Activated B cell treated with CpG ODN at 0.5 μM for 24 hours (primary cell): Measurements from ENCODE around the gene PDLIM5. TPM values are rescaled to one million over a fixed set of nuclear protein-coding genes. Genes with fewer than 3 reads are reported as not detected.

Experiments used
- ATAC-seq: fragments of 200-7000 bp; cut with Tn5 transposase; one replicate; pipeline ENCODE4 v1.10.0; 2021; ENCODE audit warnings: low read depth, mild to moderate bottlenecking, moderate library complexity
- CTCF ChIA-PET: fragments of 350-600 bp; sonication (Branson Sonifier 250); formaldehyde crosslinking; loops from one replicate; lab custom pipeline; 2021; ENCODE audit warnings: antibody characterized with exemption; lab: Charles Lee
- POLR2A ChIA-PET: fragments of 350-600 bp; sonication (Branson Sonifier 250); formaldehyde crosslinking; loops from one replicate; lab custom pipeline; 2021; ENCODE audit warnings: antibody characterized with exemption; lab: Charles Lee
- DNase-seq: peaks from one replicate; pipeline ENCODE4 v3.0.0; 2022
- H3K27ac Mint-ChIP-seq: one replicate; pipeline ENCODE4 v1.8.0; 2020; ENCODE audit warnings: mixed read lengths
- H3K27me3 Mint-ChIP-seq: one replicate; pipeline ENCODE4 v1.8.0; 2021; ENCODE audit warnings: mixed read lengths
- H3K36me3 Mint-ChIP-seq: one replicate; pipeline ENCODE4 v1.8.0; 2021; ENCODE audit warnings: low read depth, mixed read lengths
- H3K4me1 Mint-ChIP-seq: one replicate; pipeline ENCODE4 v1.8.0; 2021; ENCODE audit warnings: mixed read lengths
- H3K4me3 Mint-ChIP-seq: one replicate; pipeline ENCODE4 v1.8.0; 2020; ENCODE audit warnings: mild to moderate bottlenecking, mixed read lengths
- H3K9me3 Mint-ChIP-seq: one replicate; pipeline ENCODE4 v1.8.0; 2020; ENCODE audit warnings: mixed read lengths
- CTCF ChIP-seq: fragments of 200-600 bp; IDR thresholded peaks from one replicate; pipeline ENCODE4 v1.8.0; 2022; ENCODE audit warnings: antibody characterized with exemption, mild to moderate bottlenecking
- intact Hi-C: fragments of 100-400 bp; cut with micrococcal nuclease; formaldehyde crosslinking; loops from one replicate; pipeline ENCODE4 v1.15.1; 2024
- total RNA-seq: library from RNA; stranded (reverse); gene quantifications from 2 replicates; pipeline ENCODE4 v1.2.3, GENCODE V29; 2022

PDLIM5 gene
- total RNA-seq, 1 donor from 2014 or later, result 36.5 TPM

DNA sequence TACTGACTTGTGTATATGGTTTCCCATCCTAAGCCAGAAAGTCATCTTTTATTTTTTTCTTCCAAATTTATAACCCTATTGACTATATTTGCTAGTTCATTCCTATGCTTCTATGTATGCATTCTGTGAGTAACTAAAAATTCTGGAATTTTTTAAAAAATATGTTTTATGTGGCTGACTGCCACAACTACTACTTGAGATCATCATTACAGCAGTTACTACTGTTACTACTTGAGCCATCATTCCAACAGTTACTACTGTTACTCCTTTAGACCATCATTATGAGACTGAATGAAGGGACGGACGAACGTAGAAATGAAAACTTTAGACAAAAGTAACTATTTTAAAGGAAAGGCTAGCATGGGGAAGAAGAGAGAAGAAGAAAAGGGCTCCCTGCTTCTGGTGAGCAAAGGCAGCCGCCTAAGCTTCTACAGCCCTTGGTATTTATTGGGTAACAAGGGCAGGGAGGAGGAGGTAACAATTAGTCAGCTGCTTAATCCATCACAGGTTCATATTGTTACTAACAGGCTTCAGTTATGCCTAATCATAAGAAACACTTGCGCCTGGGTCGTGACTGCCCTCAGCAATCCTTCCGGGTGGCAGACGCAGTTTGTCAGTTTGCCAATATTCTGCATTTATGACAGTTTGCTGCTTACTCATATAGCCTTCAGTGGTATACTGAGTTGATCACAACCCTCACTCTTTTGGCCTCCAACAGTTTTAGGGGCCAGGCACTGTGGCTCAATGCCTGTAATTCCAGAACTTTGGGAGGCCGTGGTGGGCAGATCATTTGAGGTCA, 80.4 kb downstream of the PDLIM5 start:
- intact Hi-C loops, result no loop called here
- Mint-ChIP-seq H3K4me1 (peaks cover 26% of the 10 kb centered on the region), H3K9me3 (no peaks in the 10 kb centered on the region), H3K27ac (no peak overlapping the region), H3K27me3 (no peaks in the 10 kb centered on the region), H3K4me3 (no peak overlapping the region), H3K36me3 (peaks cover 10% of the 10 kb centered on the region)
- no peak for DNase-seq
- CTCF ChIA-PET, result no interaction called here
- no peak for ATAC-seq
- TF ChIP-seq CTCF, result no peak
- POLR2A ChIA-PET, result no interaction called here

DNA sequence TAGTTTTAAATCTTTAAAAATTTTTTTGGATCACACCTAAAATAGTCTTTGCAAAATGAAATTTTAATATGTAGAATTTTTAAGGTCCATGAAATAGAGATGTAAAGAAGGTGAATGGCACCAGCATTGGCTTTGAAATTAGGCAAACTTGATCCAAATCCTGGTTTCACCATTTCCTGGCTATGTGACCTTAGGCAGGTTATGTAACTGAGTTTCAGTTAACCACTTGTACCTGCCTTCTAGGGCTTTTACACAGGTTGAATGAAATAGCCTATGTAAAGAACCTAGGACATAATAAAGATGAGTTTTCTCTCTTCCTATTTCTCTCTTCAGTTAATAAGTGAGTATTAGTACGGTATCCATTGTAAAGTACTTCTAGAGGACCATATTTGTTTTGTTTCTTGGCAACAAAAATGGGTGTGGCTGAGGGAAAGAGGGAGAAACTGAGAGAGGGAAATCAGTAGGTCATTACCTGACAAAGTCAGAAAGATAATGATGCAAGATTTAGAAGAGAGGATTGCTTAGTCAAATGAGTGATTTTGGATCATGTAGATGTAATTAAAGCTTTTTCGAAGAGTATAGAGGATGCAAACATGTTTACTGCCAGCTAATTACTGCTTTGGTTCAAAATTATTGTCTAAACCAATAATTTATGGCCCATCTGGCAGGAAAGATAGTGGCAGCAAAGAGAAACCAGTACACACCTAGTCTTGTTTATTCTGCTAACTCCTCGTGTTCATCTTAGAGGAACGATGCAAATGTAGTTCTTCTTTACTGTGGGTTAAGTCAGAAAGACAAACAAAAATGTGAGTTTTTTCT, 81.9 kb downstream of the PDLIM5 start:
- DNase-seq, result no peak
- H3K4me1 Mint-ChIP-seq, result peaks cover 26% of the 10 kb centered on the region
- ChIA-PET POLR2A (no interaction called here), CTCF (no interaction called here)
- H3K9me3 Mint-ChIP-seq, result no peaks in the 10 kb centered on the region
- H3K27ac Mint-ChIP-seq, result no peak overlapping the region
- H3K27me3 Mint-ChIP-seq, result no peaks in the 10 kb centered on the region
- peak overlapping the region; percentile 2 for H3K4me3 Mint-ChIP-seq
- intact Hi-C loops, result no loop called here
- TF ChIP-seq CTCF, result no peak
- ATAC-seq, result no peak
- H3K36me3 Mint-ChIP-seq, result peaks cover 4% of the 10 kb centered on the region

- CTCF ChIA-PET, result no interaction called here
- H3K27me3 Mint-ChIP-seq, result no peaks in the 10 kb centered on the region
- no peak for TF ChIP-seq CTCF
- no peak overlapping the region for H3K4me3 Mint-ChIP-seq
- H3K36me3 Mint-ChIP-seq, result no peaks in the 10 kb centered on the region
- POLR2A ChIA-PET, result no interaction called here
- H3K27ac Mint-ChIP-seq, result no peak overlapping the region
- H3K9me3 Mint-ChIP-seq, result no peaks in the 10 kb centered on the region
- ATAC-seq (peak; percentile 45), DNase-seq (no peak)
- intact Hi-C loops, result no loop called here
- peaks cover 26% of the 10 kb centered on the region for H3K4me1 Mint-ChIP-seq
Measured at GRCh38 chr4:94534401-94535312, 82.9 kb downstream of the PDLIM5 start.

DNA sequence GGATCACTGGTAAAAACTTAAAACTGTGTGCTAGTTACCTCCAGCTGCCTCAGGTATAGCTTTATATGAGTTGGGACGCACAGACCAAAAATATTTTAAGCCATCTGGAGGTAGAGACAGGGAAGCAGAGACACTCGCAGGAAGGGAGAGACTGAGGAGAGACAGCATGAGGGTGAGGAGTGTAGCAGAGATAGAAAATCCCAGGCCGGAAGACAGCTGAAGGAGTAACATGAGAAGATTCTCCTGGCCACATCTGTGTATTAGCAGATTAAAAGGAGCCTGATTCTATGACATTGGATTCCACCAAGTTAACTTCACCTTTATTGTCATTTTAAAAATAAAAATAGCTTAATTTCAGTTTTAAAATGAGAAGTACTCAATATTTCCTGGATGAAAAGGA, 84.3 kb downstream of the PDLIM5 start:
- CTCF ChIA-PET, result no interaction called here
- H3K27me3 Mint-ChIP-seq, result no peaks in the 10 kb centered on the region
- H3K27ac Mint-ChIP-seq, result no peak overlapping the region
- no peak overlapping the region for H3K4me3 Mint-ChIP-seq
- POLR2A ChIA-PET, result no interaction called here
- DNase-seq, result no peak
- no peak for TF ChIP-seq CTCF
- H3K4me1 Mint-ChIP-seq, result peaks cover 26% of the 10 kb centered on the region
- H3K9me3 Mint-ChIP-seq, result no peaks in the 10 kb centered on the region
- no peaks in the 10 kb centered on the region for H3K36me3 Mint-ChIP-seq
- intact Hi-C loops, result no loop called here
- ATAC-seq, result no peak
